Peyer's patch (tissue), 4 donors: ENCODE results near the gene SMYD4. TPM values are rescaled to one million over a fixed set of nuclear protein-coding genes. Genes with fewer than 3 reads are reported as not detected.

ENCODE experiments used
- DNase-seq, 3 donors: peaks; one replicate each; pipeline ENCODE4 v3.0.0-alpha.2; 2017 to 2019
- H3K27ac ChIP-seq, 4 donors: fragments of 200-600 bp; sonication (generic); one replicate each; pipeline ENCODE4 v1.5.1; 2016 to 2019
- H3K27me3 ChIP-seq, 2 donors: fragments of 200-600 bp; sonication (generic); one replicate each; pipeline ENCODE4 v1.5.1; 2019
- H3K36me3 ChIP-seq, 3 donors: fragments of 200-600 bp; sonication (generic); one replicate each; pipeline ENCODE4 v1.5.1; 2016 to 2019
- H3K4me1 ChIP-seq, 4 donors: fragments of 200-600 bp; sonication (generic); one replicate each; pipeline ENCODE4 v1.5.1; 2016 to 2019
- H3K4me3 ChIP-seq, 4 donors: fragments of 200-600 bp; sonication (generic); 1 replicate in 3 of 4; 2 replicates in 1 of 4; pipeline ENCODE4 v1.5.1; 2016 to 2019; ENCODE audit warnings: mild to moderate bottlenecking in 1 of 4
- H3K9me3 ChIP-seq, 4 donors: fragments of 200-600 bp; sonication (generic); one replicate each; pipeline ENCODE4 v1.5.1; 2016 to 2019; ENCODE audit warnings: mild to moderate bottlenecking in 1 of 4
- CTCF ChIP-seq, 6 experiments: fragments of 450-650 bp in 4 of 6; fragments of 200-600 bp in 2 of 6; sonication (generic) in 1 of 6; IDR thresholded peaks; one replicate each; pipeline ENCODE4 v1.5.1; 2017 to 2019; ENCODE audit warnings: antibody characterized with exemption in 6 of 6, mild to moderate bottlenecking in 3 of 6, moderate library complexity in 1 of 6
- POLR2A ChIP-seq, 2 donors: fragments of 450-650 bp; IDR thresholded peaks; one replicate each; pipeline ENCODE4 v1.5.1; 2017; ENCODE audit warnings: antibody characterized with exemption in 2 of 2, mild to moderate bottlenecking in 2 of 2, moderate library complexity in 2 of 2
- total RNA-seq, 4 donors: library from RNA; depleted of rRNA; stranded (reverse); fragments of >200 nt; gene quantifications; one replicate each; pipeline ENCODE4 v1.1.0, GENCODE V29; 2016

Gene SMYD4
- total RNA-seq, 4 donors from 2014 or later, result 31.2 to 42.1 (median 39.8) TPM

- peak overlapping the region; percentile 81 to 93 (median 90) for H3K27ac ChIP-seq
- H3K36me3 ChIP-seq, result peaks cover 0 to 25% (median 0%) of the 10 kb centered on the region in 3 donors
- DNase-seq, result no peak
- no peak overlapping the region for H3K4me3 ChIP-seq
- H3K27me3 ChIP-seq, result no peaks in the 10 kb centered on the region
- H3K9me3 ChIP-seq, result no peaks in the 10 kb centered on the region
- TF ChIP-seq CTCF (IDR thresholded peaks at IDR 0.05), result no peak
- TF ChIP-seq POLR2A (IDR thresholded peaks at IDR 0.05), result no peak
- H3K4me1 ChIP-seq, result peaks cover 4 to 37% (median 10%) of the 10 kb centered on the region in 4 donors
These were observed 47.5 kb downstream of the SMYD4 start for GRCh38 chr17:1782171-1782567.

GRCh38 chr17:1779571-1780131, 50.1 kb downstream of the SMYD4 start:
- Histone ChIP-seq H3K27ac (peak overlapping the region; percentile 71 to 93 (median 82)), H3K4me1 (peaks cover 0 to 18% (median 9%) of the 10 kb centered on the region in 4 donors), H3K4me3 (no peak overlapping the region), H3K27me3 (no peaks in the 10 kb centered on the region), H3K36me3 (peaks cover 0 to 33% (median 0%) of the 10 kb centered on the region in 3 donors), H3K9me3 (no peaks in the 10 kb centered on the region)
- peak in 2 of 3 donors; percentile 33 to 78 for DNase-seq
- no peak for TF ChIP-seq CTCF (IDR thresholded peaks at IDR 0.05)
- no peak for TF ChIP-seq POLR2A (IDR thresholded peaks at IDR 0.05)

- Histone ChIP-seq H3K36me3 (peaks cover 0 to 18% (median 0%) of the 10 kb centered on the region in 3 donors), H3K27ac (no peak overlapping the region)
- no peak for DNase-seq
These were observed 52.8 kb downstream of the SMYD4 start for GRCh38 chr17:1776857-1777256.

GRCh38 chr17:1776328-1776727, 53.4 kb downstream of the SMYD4 start:
- TF ChIP-seq CTCF (IDR thresholded peaks at IDR 0.05) (no peak), POLR2A (IDR thresholded peaks at IDR 0.05) (no peak)
- Histone ChIP-seq H3K36me3 (peaks cover 0 to 14% (median 0%) of the 10 kb centered on the region in 3 donors), H3K27ac (no peak overlapping the region)

More at GRCh38 chr17:1776857-1777256, 52.8 kb downstream of the SMYD4 start:
- H3K9me3 ChIP-seq, result no peaks in the 10 kb centered on the region
- H3K4me3 ChIP-seq, result no peak overlapping the region
- H3K4me1 ChIP-seq, result peaks cover 0 to 16% (median 3%) of the 10 kb centered on the region in 4 donors
- TF ChIP-seq POLR2A (IDR thresholded peaks at IDR 0.05) (no peak), CTCF (IDR thresholded peaks at IDR 0.05) (no peak)
- H3K27me3 ChIP-seq, result no peaks in the 10 kb centered on the region

GRCh38 chr17:1774390-1775176, 55.1 kb downstream of the SMYD4 start:
- H3K27me3 ChIP-seq, result no peaks in the 10 kb centered on the region
- no peak for DNase-seq
- peak overlapping the region; percentile 30 to 79 (median 60) for H3K27ac ChIP-seq
- H3K36me3 ChIP-seq, result peaks cover 0 to 8% (median 0%) of the 10 kb centered on the region in 3 donors
- H3K4me1 ChIP-seq, result peaks cover 0 to 13% (median 2%) of the 10 kb centered on the region in 4 donors
- H3K4me3 ChIP-seq, result no peak overlapping the region
- H3K9me3 ChIP-seq, result no peaks in the 10 kb centered on the region
- TF ChIP-seq POLR2A (IDR thresholded peaks at IDR 0.05), result no peak
- no peak for TF ChIP-seq CTCF (IDR thresholded peaks at IDR 0.05)

More at GRCh38 chr17:1776328-1776727, 53.4 kb downstream of the SMYD4 start:
- DNase-seq, result no peak
- no peak overlapping the region for H3K4me3 ChIP-seq
- peaks cover 0 to 11% (median 5%) of the 10 kb centered on the region in 4 donors for H3K4me1 ChIP-seq
- H3K9me3 ChIP-seq, result no peaks in the 10 kb centered on the region
- H3K27me3 ChIP-seq, result no peaks in the 10 kb centered on the region
